Activated naive CD4-positive, alpha-beta T cell treated with anti-CD3 and anti-CD28 coated beads, Interleukin-2, amount 50 U/mL, for 16 hours (primary cell): Measurements from ENCODE around the gene DNAI1.
A peak's percentile ranks its signal among the peaks of the same experiment; 100 is the strongest.
"Not testable (repeated sequence)": the region's sequence is repeated elsewhere in the genome, so short reads cannot be mapped to it uniquely, and the experiment has no call there.

Experiments
- DNase-seq: peaks from one replicate; pipeline ENCODE4 v3.0.0-alpha.2; 2020

Gene DNAI1

DNA sequence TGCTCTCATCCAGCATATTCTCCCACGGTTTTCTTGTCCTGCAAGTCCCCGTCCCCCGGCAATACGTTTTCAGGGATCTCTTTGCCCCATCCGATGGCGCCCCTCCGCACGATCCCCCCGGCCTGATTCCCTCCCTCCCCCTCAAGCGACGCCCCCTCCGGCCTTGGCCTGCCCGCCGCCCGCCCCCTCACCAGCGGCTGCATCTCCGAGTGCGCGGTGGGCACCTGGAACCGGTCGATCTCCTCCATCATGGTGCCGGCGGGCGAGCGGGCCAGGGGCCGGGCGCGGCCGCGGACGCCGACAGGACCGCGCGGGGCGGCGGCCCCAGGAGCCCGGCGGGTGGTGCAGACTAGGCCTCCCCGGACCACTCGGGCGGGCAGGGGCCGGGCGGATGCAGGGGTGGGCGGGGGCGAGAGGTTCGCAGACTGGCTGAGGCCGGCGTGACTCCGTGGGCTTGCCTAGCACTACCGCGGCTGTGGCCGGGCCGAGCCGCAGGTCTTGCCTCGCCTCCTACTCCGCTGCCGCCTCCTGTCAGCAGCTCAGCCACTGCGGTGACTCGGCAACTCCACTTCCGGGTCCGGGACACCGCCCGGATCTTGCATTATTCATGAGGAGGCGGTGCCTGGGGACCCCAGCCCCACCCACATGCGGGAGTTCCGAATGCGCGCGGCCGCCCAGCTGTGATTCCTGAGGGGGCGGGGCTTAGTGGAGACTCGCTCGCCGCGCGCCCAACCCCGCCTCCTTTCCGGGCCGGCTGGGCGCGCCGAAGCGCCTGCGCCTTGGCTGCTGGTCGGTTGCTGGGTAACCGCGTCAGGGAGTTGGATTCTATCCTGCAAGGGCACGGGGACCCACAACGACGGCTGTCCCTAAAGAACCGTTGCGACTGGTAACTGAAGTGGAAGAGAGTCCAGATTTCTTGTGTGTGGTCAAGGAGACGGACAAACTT lies at the start of gene DNAI1, which contains the start of gene FAM219A:
Gene DNAI1, plus strand, starts transcription at position 793 of the 946 bp plus-strand sequence. CDS start 201 bp downstream, outside the sequence.
Gene FAM219A, minus strand, starts transcription at position 558 of the 946 bp plus-strand sequence. Its CDS starts 307 bp downstream, at position 251.
- peak; percentile 98 for DNase-seq

DNA sequence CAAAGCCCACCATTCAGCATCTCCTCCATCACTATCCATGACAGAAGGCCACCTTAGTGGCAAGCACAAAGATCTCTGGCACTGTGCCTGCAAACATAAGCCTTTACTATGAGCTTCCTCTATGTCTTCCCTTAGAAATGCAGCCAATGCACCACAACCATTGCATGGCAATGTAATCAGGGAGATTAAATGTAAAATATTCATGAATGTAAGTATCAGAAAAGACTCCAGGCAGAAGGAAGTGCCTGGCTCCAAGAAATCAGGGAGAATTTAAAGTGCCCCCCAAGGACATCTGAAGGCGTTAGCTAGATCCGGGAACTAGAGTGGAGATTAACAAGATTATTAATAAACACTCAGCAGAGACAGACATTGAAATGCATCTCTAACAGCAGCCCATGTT lies 49.5 kb upstream of the DNAI1 start:
- no peak for DNase-seq

DNA sequence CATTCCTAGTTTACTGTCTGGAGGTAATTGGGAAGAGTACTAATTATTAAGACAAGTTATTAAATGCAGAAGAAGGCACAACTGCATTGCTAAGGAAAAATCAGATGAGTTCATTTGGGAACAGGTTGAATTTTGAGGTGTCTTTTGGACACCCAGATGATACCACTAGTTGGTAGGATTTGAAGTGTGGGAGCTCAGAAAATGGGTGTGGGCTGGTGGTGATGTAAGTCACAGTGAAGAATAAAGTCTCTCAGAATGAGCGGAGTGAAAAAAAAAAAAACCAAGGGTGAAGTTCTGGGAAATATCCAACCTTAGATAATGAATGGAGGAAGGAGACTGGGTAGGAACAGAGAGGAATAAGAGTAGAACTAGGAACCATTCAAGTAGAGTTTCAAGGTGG lies 46.3 kb upstream of the DNAI1 start:
- no peak for DNase-seq

DNA sequence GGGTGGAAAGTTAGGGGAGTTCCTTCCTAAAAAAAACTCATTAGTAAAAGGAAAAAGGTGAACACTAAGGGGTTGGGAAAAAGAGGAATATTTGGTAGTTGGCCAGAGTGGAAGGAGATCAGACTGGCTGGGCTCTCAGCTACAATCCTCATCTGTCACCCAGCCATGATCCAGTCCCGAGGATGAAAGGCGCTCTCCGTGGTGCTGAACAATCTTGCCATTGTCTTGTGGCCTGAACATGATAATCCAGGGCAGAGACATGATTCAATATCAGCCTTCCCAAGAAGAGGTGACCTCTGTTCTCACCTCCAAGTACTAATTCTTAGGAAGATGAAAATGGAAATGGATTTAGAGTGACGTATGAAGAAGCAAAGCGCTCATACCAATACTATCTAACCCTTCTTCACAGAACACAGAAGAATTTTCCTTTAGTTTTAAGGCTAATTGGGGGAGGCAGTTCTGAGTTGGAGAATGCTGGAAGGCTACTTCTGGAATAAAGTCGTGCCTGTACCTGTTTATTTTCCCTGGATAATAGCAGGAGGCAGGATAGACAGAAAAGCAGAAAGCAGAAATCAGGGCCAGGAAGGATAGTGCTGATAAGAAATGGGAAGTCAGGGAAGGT lies 45.3 kb upstream of the DNAI1 start:
- DNase-seq = peak; percentile 25

DNA sequence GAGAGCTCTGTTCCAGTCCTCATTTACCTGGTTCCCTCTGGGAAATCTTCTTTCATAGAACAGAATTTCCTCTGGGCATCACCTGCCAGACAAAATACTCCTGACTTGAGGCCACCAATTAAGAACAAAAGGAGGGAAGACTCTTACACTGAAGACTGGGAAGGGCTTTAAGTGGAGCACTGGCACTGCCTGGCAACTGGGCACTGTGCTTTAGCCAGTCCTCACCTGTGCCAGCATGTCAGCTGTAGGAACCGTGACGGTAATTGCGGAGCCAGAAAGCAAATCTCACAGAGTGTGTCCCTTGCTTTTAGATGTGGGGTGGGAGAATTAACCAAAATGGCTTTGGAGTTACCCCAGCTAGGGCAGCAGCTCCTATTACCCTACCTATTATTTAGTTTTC lies 40.9 kb upstream of the DNAI1 start:
- DNase-seq = no peak

DNA sequence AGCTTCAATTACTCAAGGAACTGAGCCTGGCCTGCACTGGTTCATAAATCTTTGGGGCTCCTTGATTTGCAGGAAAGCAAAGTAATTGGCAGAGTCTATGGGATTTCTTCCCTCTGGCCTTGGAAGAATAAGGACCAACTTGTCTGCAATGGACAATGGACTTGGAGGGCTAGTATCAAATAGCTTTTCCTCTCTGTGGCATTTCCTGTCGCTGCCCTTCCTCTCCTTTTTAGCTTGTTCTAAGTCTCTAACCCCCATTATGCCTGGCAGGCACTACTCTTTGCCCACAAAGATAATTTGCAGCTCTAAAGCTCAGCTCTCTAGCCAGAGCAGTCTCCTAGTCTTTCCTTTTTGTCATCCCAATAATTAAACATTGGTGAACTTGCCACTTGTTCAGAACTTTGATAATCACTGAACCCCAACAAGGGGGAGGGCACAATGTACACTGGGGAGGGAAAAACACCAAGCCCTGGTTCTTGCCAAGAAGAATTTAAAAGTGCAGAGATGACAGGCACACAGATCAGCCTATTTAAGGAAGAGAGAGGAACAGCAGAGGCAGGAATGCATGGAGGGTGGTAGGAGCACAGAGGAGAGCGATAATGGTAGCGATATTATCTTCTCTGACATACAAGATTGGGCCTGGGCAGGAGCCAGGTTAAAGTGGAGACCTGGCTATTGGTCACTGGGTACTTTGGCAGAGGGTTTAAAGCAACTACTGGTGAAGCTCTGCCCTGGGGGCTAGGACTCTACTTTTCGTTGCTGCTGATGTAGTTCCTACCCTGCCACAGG lies 38.7 kb upstream of the DNAI1 start:
- no peak for DNase-seq

DNA sequence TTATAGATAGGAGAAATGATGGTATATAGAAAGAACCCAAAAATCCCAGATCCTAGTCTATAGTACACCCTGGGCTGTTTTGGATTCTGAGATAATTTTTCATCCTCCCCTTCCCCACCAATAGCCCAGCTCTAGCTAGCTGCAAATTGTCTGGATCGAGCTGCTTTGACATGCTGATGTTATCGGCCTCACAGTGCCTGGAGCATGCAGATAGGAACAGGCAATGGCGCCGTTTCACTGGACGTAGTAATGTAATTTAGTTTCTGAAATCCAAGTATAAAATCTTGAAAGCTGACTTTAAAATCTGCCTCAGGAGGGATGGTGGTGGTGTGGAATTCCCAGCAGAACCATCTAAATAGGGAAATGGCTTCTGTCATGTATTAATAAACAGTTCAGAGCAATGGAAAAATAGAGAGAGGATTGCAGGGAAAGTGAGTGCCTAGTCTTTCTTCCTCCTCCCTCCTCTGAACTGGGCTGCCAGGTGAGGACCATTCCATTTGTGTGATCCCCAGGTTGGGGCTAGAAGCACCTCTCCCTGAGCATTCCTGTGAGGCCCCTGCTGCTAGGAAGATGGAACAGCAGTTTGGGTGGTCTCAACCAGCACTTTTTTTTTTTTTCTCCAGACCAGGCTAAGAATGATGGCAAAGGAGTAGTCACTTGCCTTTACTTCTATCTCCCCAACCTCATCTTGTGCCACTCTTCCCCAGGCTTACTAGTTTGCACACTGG lies 32.1 kb upstream of the DNAI1 start:
- no peak for DNase-seq

DNA sequence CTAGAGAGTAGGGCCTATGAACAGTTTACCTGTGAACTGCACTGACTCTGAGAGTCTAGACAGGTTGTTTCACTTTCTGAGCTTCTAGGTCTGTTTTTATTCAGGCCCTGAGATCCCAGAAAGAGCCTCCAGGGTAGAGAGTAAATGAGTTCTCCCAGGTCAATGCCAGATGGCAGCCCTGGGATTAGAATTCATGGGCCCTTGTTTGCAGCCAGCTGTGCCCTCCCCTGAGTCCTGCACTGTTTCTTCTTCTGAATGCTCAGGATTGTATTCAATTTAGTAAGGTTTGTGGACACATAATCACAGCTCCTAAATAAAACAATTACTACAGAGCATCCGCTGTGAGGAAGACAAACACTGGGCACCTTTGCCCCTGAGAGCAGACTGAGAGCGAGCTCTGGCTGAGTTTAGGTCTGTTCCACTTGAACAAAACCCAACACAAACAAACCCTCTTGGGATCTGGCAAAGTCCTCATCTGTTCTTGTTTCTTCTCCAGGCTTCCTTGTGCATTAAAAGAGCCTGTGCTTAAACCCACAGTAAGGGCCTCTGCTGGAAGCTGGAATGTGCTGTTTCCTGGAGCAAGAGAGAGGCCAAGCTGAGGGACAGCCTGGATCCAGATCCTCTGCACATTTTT lies 30.2 kb upstream of the DNAI1 start:
- no peak for DNase-seq

DNA sequence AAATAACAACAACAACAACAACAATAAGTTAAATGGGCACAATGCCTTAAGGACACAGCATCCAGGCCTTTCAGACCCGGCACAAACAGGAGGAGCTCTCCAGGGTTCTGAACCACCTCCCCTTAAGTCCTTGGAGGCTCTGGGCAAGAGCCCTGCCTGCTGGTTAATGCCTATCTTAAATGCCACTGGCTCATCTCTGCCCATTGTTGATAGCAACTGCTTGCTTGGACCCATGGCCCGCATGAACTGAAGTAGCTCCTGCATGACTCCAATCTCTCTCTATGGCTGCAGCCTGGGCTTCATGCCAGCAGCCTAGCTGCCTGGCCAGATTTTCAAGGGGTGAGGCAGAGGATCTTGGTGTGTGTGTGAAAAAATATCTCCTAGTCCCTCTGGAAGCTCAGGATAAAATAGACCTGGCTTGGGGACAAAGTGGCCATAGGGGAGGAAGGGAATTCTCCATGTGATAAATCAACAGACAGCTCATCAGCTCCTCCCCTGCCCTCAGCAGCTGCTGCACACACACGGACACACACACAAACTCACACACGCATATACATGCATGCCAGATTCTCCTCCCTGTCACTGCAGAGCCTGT lies 27.7 kb upstream of the DNAI1 start:
- no peak for DNase-seq

DNA sequence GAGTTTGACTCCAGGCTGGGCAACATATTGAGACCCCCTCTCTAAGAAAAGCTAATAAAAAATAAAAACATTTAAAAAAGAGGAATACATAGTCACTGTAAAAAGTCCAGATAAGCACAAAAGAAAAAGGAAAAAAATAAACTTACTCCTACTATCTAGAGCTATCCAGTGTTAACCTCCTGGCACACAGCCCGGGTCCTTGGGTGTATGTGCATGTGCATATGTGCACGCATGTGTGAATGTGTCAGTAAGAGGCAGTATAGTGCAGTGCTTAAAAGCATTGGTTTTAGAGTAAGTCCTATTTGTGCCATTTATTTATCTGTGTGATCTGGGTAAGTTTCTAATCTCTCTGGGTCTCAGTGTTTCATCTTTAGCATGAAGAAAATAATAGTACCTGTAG lies 26.9 kb upstream of the DNAI1 start:
- DNase-seq = no peak

DNA sequence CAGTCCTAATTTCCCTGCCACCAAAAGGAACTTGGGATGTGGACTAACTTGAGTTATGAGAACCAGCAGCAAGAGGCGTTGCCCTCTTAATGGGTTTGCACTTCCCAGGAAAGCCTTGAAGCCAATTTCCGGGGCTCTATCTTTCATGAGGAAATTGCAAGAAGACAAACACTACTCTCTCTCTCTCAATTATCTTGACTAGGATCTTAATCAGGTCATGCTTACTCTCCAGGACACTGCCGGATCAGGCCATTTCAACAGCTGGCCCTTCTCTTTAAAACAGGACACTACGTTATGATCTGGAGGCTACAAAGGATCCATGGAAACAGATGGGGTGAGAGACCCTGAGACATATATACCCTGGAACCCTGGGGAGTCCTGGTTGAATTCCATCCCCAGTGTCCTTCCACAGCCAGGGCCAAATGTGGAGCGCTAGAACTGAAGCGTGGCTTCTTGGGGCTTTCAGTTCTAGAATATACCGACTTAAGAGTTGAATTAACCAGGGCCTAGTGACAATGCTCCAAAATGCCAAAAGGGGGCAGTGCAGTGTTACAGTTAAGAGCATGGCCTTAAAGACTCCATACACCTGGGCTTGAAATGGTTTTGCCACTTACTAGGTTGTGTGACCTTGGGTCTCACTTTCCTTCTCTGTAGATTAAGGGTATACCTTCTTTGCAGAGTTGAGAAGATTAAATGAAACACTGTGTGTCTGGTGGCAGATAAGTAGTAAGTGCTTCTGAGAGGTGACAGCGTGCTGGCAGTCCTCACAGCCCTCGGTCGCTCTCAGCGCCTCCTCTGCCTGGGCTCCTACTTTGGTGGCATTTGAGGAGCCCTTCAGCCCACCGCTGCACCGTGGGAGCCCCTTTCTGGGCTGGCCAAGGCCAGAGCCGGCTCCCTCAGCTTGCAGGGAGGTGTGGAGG lies 21.3 kb upstream of the DNAI1 start:
- DNase-seq = peak; percentile 63

DNA sequence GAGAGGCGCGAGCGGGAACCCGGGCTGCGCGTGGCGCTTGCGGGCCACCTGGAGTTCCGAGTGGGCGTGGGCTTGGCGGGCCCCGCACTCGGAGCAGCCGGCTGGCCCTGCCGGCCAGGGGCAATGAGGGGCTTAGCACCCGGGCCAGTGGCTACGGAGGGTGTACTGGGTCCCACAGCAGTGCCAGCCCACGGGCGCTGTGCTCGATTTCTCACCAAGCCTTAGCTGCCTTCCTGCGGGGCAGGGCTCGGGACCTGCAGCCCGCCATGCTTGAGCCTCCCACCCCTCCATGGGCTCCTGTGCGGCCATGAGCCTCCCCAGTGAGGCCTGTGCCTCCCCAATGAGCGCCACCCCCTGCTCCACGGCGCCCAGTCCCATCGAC lies 20.7 kb upstream of the DNAI1 start:
- not testable (repeated sequence) for DNase-seq

DNA sequence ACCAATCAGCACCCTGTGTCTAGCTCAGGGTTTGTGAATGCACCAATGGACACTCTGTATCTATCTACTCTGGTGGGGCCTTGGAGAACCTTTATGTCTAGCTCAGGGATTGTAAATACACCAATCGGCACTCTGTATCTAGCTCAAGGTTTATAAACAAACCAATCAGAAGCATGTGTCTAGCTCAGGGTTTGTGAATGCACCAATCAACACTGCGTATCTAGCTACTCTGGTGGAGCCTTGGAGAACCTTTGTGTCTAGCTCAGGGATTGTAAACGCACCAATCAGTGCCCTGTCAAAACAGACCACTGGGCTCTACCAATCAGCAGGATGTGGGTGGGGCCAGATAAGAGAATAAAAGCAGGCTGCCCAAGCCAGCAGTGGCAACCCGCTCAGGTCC lies 20.1 kb upstream of the DNAI1 start:
- DNase-seq = not testable (repeated sequence)

DNA sequence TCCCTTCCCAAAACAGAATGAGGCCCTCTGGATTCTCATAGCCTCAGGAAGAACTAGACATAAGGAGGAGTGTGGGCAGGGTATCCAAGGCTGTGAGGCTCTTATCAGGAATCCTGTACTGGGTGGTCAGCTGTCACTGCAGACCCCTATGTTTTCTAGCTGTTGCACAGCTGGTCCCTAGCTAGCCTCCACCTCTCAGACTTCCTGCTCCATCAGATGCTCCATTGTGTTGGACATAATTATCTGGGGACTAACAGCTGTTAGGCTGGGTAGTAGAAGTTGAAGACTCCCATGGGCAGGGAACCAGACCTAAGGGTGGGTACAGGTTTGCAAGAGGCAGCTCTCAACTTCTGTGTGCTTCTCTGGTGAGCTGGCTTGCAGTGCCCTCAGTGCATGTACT lies 18.6 kb upstream of the DNAI1 start:
- DNase-seq = no peak

DNA sequence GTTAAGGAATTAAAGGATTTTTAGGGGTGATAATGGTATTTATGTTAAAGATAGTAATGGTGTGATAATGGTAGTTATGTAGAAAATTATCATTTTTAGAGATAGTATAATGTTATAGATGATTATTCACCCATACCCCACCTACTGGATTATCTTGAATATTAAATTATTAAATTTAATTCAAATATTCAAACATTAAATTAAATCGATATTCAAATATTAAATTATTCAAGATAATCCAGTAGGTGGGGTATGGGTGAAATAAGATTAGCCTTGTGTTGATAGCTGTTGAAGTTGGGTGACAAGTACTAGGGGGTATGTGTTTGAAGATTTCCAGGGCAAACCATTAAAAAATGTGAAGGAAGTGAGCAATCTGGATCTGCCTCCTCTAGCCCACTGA lies 15.8 kb upstream of the DNAI1 start:
- DNase-seq = no peak

DNA sequence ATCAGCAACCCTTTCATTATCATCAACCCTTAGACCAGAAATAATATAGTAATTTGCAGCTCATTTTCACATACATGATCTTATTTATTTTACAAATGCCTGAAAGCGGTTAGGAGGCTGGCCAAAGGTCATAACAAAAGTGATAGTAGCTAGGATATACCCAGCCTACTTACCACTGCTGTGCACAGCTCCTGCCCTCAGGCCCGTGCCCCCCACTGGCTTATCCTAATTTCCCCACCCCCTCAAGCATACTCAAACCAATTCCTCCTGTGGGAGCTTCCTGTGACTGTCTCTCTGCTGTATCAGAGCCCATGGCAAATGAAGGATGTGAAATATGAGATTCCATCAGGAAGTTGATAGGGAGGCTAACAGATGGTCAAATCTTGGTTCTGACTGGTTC lies 15.1 kb upstream of the DNAI1 start:
- no peak for DNase-seq

DNA sequence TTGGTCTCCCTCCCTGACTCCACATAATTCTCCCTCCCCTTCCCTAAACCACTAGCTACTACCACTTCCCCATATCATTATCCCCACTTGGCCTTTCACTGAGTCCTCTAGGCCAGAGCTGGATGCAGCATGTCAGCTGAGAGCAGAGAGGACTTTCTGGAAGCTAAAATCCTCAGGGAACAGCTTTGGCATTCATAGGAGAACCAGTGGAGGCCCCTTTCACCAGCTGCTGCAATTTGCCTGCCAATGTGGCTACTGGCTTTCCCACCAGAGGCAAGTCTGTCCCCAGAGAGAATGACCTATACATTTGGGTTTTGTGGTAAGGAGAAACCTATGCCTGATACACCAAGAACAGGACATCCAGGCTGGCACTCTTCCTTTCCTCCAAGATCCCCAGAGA lies 14.6 kb upstream of the DNAI1 start:
- no peak for DNase-seq

DNA sequence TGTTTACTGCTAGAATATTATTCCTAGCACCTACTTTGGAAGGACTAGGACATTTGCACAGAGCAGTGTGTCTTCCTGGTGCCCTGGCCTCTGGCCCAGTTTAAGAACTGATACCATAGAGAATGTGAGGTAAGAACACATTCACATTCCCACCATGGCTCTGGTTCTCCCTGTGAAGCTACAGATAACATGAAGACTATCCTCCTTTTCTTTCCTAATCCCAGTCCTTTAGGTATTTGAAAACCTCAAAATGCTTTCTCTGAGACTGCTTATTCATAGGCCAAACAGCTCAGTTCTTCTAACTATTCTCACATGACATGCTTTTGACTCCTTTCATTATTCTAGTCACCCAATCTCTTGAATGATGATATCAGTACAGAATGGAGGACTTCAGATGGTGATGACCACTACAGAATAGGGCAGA lies 12.1 kb upstream of the DNAI1 start:
- no peak for DNase-seq

DNA sequence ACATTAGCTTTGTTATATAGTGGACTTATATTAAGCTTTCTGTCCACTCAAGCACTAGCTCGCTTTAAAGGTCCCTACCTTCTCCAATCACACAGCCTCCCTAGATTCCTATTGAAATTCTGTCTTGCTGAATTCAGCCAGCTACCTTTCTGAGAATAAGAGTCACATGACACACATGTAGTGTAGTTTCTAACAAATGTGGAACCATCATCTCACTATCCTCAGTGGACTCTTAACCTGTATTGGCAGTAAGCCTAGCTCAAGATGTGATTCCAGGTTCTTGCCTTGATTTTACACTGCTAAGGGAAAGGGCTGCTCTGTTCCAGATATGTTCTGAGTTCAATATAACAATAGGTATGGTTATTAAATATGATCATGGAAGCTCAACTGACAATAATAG lies 11.7 kb upstream of the DNAI1 start:
- no peak for DNase-seq

DNA sequence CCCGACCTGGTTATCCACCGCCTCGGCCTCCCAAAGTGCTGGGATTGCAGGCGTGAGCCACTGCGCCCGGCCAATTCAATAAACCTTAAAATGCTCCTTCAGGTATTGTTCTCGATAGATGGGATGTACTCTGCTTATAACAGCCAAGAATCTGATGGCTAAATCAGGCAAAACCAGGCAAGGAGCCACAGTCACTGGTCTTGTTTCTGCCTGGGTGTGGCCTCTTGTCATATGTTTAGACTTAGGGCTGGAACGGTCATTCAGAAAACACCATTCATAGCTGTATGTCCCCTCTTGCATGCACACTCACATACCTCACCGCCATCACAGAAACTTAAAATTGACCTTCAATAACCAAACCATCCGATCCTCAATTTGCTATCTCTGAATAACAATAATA lies 8.0 kb upstream of the DNAI1 start:
- DNase-seq = no peak

DNA sequence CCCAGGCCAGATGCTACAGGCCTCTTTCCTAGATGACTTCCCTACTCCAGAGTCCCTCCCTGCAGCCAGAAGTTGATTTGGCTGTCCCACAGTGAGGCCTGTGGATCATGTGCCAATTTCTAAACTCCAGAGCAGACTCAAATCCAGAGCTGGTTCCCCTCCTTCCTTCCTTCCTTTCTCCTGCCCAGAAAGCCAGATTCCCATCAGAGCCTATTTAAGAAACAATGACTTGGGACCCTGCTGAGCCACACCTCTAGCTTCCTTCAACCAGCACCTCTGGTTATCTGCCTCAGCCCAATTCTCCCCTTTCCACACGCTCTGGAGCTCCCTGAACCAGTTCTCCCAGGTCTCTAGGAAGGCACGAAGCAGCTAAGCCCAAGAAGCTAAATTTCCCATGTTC lies 7.5 kb upstream of the DNAI1 start:
- DNase-seq = no peak
